HepG2 (cell line): ENCODE results near the gene PLCB4. TPM values are rescaled to one million over a fixed set of nuclear protein-coding genes. Genes with fewer than 3 reads are reported as not detected.
A peak's percentile ranks its signal among the peaks of the same experiment; 100 is the strongest.

Experiments
- ATAC-seq: fragments of 200-7000 bp; cut with Tn5 transposase; 3 replicates; pipeline ENCODE4 v1.9.1; 2020; ENCODE audit warnings: mild to moderate bottlenecking, moderate library complexity
- BruUV-seq: library from RNA; stranded (reverse); fragments of 400-500 nt; replicated peaks from 2 replicates; lab custom pipeline; 2021; lab: Mats Ljungman, UMichigan
- CTCF ChIA-PET: fragments of 300-600 bp; formaldehyde crosslinking; extraction: SDS; loops from one replicate; lab custom pipeline; 2021; ENCODE audit warnings: low total read pairs, inconsistent platforms, low intra/inter-chr PET ratio; lab: Yijun Ruan, JAX
- POLR2A ChIA-PET: fragments of 350-600 bp; sonication (Branson Sonifier 250); formaldehyde crosslinking; loops from one replicate; lab custom pipeline; 2020; ENCODE audit warnings: antibody characterized with exemption, inconsistent platforms; lab: Yijun Ruan, JAX
- DNase-seq: peaks from one replicate; pipeline ENCODE4 v3.0.0-alpha.2; 2015; ENCODE audit warnings: low spot score
- FAIRE-seq: peaks from 3 replicates; lab custom pipeline; 2011; peaks lifted over from hg19 to GRCh38; lab: Jason Lieb, UNC
- H2AFZ ChIP-seq: one replicate; pipeline ENCODE4 v1.6.1; 2011; ENCODE audit warnings: low read length, inconsistent platforms
- H3K27ac ChIP-seq: fragments of 300-600 bp; 3 replicates; pipeline ENCODE4 v1.8.0; 2011; ENCODE audit warnings: mixed run types, mild to moderate bottlenecking, mixed read lengths, low read length, inconsistent platforms; ENCODE audit not compliant: insufficient read depth; ENCODE audit errors: extremely low read length
- H3K27me3 ChIP-seq, 2 experiments: fragments of 200-600 bp in 1 of 2; 2 replicates in 1 of 2; 3 replicates in 1 of 2; pipeline versions ENCODE4 v1.6.0 to v1.8.0; 2011; ENCODE audit warnings: low read length in 2 of 2, mild to moderate bottlenecking in 2 of 2, moderate library complexity in 2 of 2, inconsistent platforms in 1 of 2; ENCODE audit not compliant: insufficient read depth in 2 of 2, control insufficient read depth in 1 of 2
- H3K36me3 ChIP-seq, 2 experiments: fragments of 200-600 bp in 1 of 2; replicated peaks in 1 of 2; 2 replicates in 1 of 2; 3 replicates in 1 of 2; pipeline versions ENCODE4 v1.5.1 to v1.8.0; 2011; ENCODE audit warnings: low read length in 2 of 2, inconsistent platforms in 1 of 2; ENCODE audit not compliant: insufficient read depth in 2 of 2, control insufficient read depth in 1 of 2
- H3K4me1 ChIP-seq: 2 replicates; pipeline ENCODE4 v1.5.1; 2012; ENCODE audit warnings: low read length, inconsistent platforms; ENCODE audit not compliant: insufficient read depth
- H3K4me2 ChIP-seq: 2 replicates; pipeline ENCODE4 v1.6.0; 2011; ENCODE audit warnings: low read depth, low read length, inconsistent platforms
- H3K4me3 ChIP-seq, 3 experiments: fragments of 200-600 bp in 1 of 3; sonication (generic), shearing (Covaris generic) in 1 of 3; replicated peaks in 1 of 3; 2 replicates each; pipeline ENCODE4 v1.5.1; 2011 to 2016; ENCODE audit warnings: low read length in 3 of 3, inconsistent platforms in 2 of 3, low read depth in 2 of 3, mild to moderate bottlenecking in 2 of 3, control low read depth in 1 of 3, mixed read lengths in 1 of 3; ENCODE audit not compliant: insufficient read depth in 1 of 3
- H3K79me2 ChIP-seq: one replicate; pipeline ENCODE4 v1.6.1; 2011; ENCODE audit warnings: low read length, inconsistent platforms; ENCODE audit not compliant: insufficient read depth
- H3K9ac ChIP-seq: 2 replicates; pipeline ENCODE4 v1.6.0; 2011; ENCODE audit warnings: mild to moderate bottlenecking, low read depth, low read length, inconsistent platforms; ENCODE audit not compliant: insufficient read depth
- H3K9me3 ChIP-seq: 2 replicates; pipeline ENCODE4 v1.5.1; 2012; ENCODE audit warnings: mild to moderate bottlenecking, low read length
- H4K20me1 ChIP-seq: 2 replicates; pipeline ENCODE4 v1.6.0; 2011; ENCODE audit warnings: inconsistent platforms, mild to moderate bottlenecking, low read length, moderate library complexity; ENCODE audit not compliant: insufficient read depth
- ARNTL ChIP-seq: sonication (generic); formaldehyde crosslinking; IDR thresholded peaks from 2 replicates; pipeline ENCODE4 v1.4.0; 2020; ENCODE audit warnings: mild to moderate bottlenecking, missing genetic modification reagents
- CTCF ChIP-seq: sonication (generic); formaldehyde crosslinking; IDR thresholded peaks from 2 replicates; pipeline ENCODE4 v1.5.0; 2020; ENCODE audit warnings: mild to moderate bottlenecking, missing genetic modification reagents, moderate library complexity
- GATAD1 ChIP-seq: IDR thresholded peaks from 2 replicates; pipeline ENCODE4 v1.6.1; 2016; ENCODE audit warnings: missing genetic modification reagents, missing compliant biosample characterization
- KMT2A ChIP-seq: sonication (generic); formaldehyde crosslinking; IDR thresholded peaks from 2 replicates; pipeline ENCODE4 v1.4.0; 2020; ENCODE audit warnings: missing genetic modification reagents
- RCOR2 ChIP-seq: IDR thresholded peaks from 2 replicates; pipeline ENCODE4 v1.6.1; 2016; ENCODE audit warnings: missing biosample characterization, missing genetic modification reagents
- STAG1 ChIP-seq: sonication (generic); formaldehyde crosslinking; IDR thresholded peaks from 2 replicates; pipeline ENCODE4 v1.4.0; 2020; ENCODE audit warnings: missing genetic modification reagents
- ZMYM4 ChIP-seq: sonication (generic); formaldehyde crosslinking; IDR thresholded peaks from 2 replicates; pipeline ENCODE4 v1.8.1; 2023; ENCODE audit warnings: mild to moderate bottlenecking, missing genetic modification reagents
- ZNF333 ChIP-seq: sonication (generic); formaldehyde crosslinking; IDR thresholded peaks from 2 replicates; pipeline ENCODE4 v1.4.0; 2020; ENCODE audit warnings: mild to moderate bottlenecking, missing genetic modification reagents, borderline replicate concordance
- ZNF468 ChIP-seq: sonication (generic); formaldehyde crosslinking; IDR thresholded peaks from 2 replicates; pipeline ENCODE4 v1.8.0; 2022; ENCODE audit warnings: mild to moderate bottlenecking, moderate library complexity, missing genetic modification reagents
- ZNF574 ChIP-seq: sonication (generic); formaldehyde crosslinking; IDR thresholded peaks from 2 replicates; pipeline ENCODE4 v1.4.0; 2020; ENCODE audit warnings: missing genetic modification reagents
- WGBS: methylation state at CpG from one replicate; pipeline ENCODE4 v1.1.6; 2017; ENCODE audit warnings: low lambda C conversion rate; 5-methylcytosine and 5-hydroxymethylcytosine counted together
- in situ Hi-C: cut with HindIII; loops from 2 replicates; pipeline ENCODE4 v1.10.0; 2017; ENCODE audit warnings: low pct_unique_long_range_greater_than_20kb; ENCODE audit not compliant: extremely low pct_ligation_motif_present
- intact Hi-C: fragments of 100-400 bp; cut with micrococcal nuclease; formaldehyde crosslinking; loops from one replicate; pipeline ENCODE4 v1.10.0; 2022; ENCODE audit not compliant: unreplicated experiment
- polyA plus RNA-seq, 8 experiments: library from polyadenylated mRNA; depleted of rRNA in 3 of 8; stranded (reverse) in 7 of 8; unstranded in 1 of 8; fragments of >200 nt; fragmentation: Illumina TruSeq in 4 of 8; extraction: Trizol in 4 of 8; gene quantifications; 2 replicates each; pipeline versions ENCODE4 v1.2.1 to v1.2.3, GENCODE V29; 2011 to 2016; ENCODE audit warnings: low read depth in 4 of 8, missing spikeins in 1 of 8, mixed read lengths in 1 of 8; ENCODE audit not compliant: insufficient read depth in 1 of 8
- total RNA-seq, 5 experiments: library from RNA; depleted of rRNA; stranded (reverse); fragments of >200 nt; fragmentation: Illumina TruSeq; extraction: Trizol; gene quantifications; 2 replicates each; pipeline ENCODE4 v1.2.3, GENCODE V29; 2016; ENCODE audit warnings: low read depth in 1 of 5

PLCB4 gene
- total and polyA plus RNA-seq, 2 of the 13 experiments (the other 11 are each of a cell fraction or from before 2014, with no cell fraction given): 0.01 TPM; not detected in 1

- no peaks in the 10 kb centered on the region for H3K79me2 ChIP-seq
- no peaks in the 10 kb centered on the region for H3K4me1 ChIP-seq
- ATAC-seq: no peak
- 21% methylated on average over 7 of the region's 7 CpGs for WGBS
- no TSS peak for BruUV-seq
- H3K27ac ChIP-seq: no peak overlapping the region
- H4K20me1 ChIP-seq: no peaks in the 10 kb centered on the region
- in situ Hi-C loops: no loop called here
- H3K4me3 ChIP-seq: no peak overlapping the region
- DNase-seq: no peak
- H3K9me3 ChIP-seq: no peaks in the 10 kb centered on the region
- no peak overlapping the region for H3K9ac ChIP-seq
- no peak overlapping the region for H3K4me2 ChIP-seq
- ChIA-PET CTCF (no interaction called here), POLR2A (no interaction called here)
- no peaks in the 10 kb centered on the region for H3K36me3 ChIP-seq
- FAIRE-seq: no peak
- intact Hi-C loops: no loop called here
- peaks cover 0 to 4% of the 10 kb centered on the region in 2 experiments; a peak in 2 of 5 replicates for H3K27me3 ChIP-seq
- no peak for TF ChIP-seq ARNTL (CRISPR knock-in tag)
- TF ChIP-seq KMT2A (CRISPR knock-in tag): no peak
- no peak overlapping the region for H2AFZ ChIP-seq
These were observed 100.5 kb downstream of the PLCB4 start for GRCh38 chr20:9169409-9169808.

- in situ Hi-C loops (no loop called here), intact Hi-C loops (no loop called here)
- Histone ChIP-seq H4K20me1 (no peaks in the 10 kb centered on the region), H3K79me2 (no peaks in the 10 kb centered on the region), H3K4me2 (no peak overlapping the region), H3K9ac (no peak overlapping the region), H3K4me3 (no peak overlapping the region), H3K9me3 (no peaks in the 10 kb centered on the region), H2AFZ (no peak overlapping the region), H3K36me3 (no peaks in the 10 kb centered on the region), H3K4me1 (no peaks in the 10 kb centered on the region), H3K27me3 (no peaks in the 10 kb centered on the region), H3K27ac (no peak overlapping the region)
- no peak for FAIRE-seq
- BruUV-seq: no TSS peak
- no peak for TF ChIP-seq ZMYM4 (CRISPR knock-in tag)
- no peak for TF ChIP-seq RCOR2 (CRISPR knock-in tag)
- peak; percentile 42 for TF ChIP-seq CTCF (CRISPR knock-in tag)
- peak; percentile 47; the same call in 1 of the 2 replicates for TF ChIP-seq STAG1 (CRISPR knock-in tag)
- no peak for TF ChIP-seq ZNF574
- TF ChIP-seq ZNF333: no peak
- TF ChIP-seq GATAD1 (CRISPR knock-in tag): no peak
- no peak for TF ChIP-seq ZNF468 (CRISPR knock-in tag)
- peak; percentile 50; the same call in 1 of the 3 replicates for ATAC-seq
- POLR2A ChIA-PET: no interaction called here
- DNase-seq: no peak
- CTCF ChIA-PET: no interaction called here
- 0% methylated on average over 2 of the region's 2 CpGs for WGBS
These were observed 104.0 kb downstream of the PLCB4 start for GRCh38 chr20:9172851-9173250.
